Duodenal mucosa (tissue), 2 donors: Measurements from ENCODE around the gene KIR2DL4.
"Not testable (repeated sequence)": the region's sequence is repeated elsewhere in the genome, so short reads cannot be mapped to it uniquely, and the experiment has no call there.

Source experiments
- H3K27ac ChIP-seq: one replicate; pipeline ENCODE4 v1.7.0; 2013; ENCODE audit warnings: low read depth, low read length
- H3K27me3 ChIP-seq, 2 donors: one replicate each; pipeline ENCODE4 v1.7.0; 2013; ENCODE audit warnings: low read length in 2 of 2, control low read depth in 1 of 2; ENCODE audit not compliant: insufficient read depth in 2 of 2, control insufficient read depth in 1 of 2
- H3K36me3 ChIP-seq, 2 donors: one replicate each; pipeline ENCODE4 v1.7.0; 2013; ENCODE audit warnings: low read length in 2 of 2, control low read depth in 1 of 2; ENCODE audit not compliant: insufficient read depth in 2 of 2, control insufficient read depth in 1 of 2
- H3K4me1 ChIP-seq, 2 donors: one replicate each; pipeline ENCODE4 v1.7.0; 2013; ENCODE audit warnings: low read length in 2 of 2, control low read depth in 1 of 2; ENCODE audit not compliant: insufficient read depth in 2 of 2, control insufficient read depth in 1 of 2
- H3K4me3 ChIP-seq, 2 donors: one replicate each; pipeline ENCODE4 v1.7.0; 2013; ENCODE audit warnings: low read length in 2 of 2, low read depth in 1 of 2
- H3K9ac ChIP-seq, 2 donors: one replicate each; pipeline ENCODE4 v1.7.0; 2013; ENCODE audit warnings: low read length in 2 of 2, low read depth in 1 of 2
- H3K9me3 ChIP-seq, 2 donors: one replicate each; pipeline ENCODE4 v1.7.0; 2013; ENCODE audit warnings: low read length in 2 of 2, control low read depth in 1 of 2; ENCODE audit not compliant: control insufficient read depth in 1 of 2

KIR2DL4 gene

DNA sequence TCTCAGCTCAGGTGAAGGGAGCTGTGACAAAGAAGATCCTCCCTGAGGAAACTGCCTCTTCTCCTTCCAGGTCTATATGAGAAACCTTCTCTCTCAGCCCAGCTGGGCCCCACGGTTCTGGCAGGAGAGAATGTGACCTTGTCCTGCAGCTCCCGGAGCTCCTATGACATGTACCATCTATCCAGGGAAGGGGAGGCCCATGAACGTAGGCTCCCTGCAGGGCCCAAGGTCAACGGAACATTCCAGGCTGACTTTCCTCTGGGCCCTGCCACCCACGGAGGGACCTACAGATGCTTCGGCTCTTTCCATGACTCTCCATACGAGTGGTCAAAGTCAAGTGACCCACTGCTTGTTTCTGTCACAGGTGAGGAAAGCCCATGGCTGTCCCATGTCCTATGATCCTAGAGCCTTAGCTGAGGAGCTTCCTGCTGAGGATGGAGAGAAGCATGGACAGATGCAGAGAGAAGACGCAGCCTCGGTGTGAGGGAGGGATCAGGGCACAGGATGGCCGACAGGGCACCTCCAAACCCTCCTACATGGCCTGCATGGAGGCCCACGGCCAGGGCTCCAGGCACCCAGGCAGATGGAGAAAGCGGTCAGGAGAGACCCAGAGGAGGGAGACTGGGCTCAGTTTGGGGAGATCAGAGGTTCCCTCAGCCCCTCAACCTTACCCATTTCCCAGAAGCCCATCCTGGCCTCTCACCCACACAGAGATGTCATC is 28.2 kb upstream of the KIR2DL4 start:
- not testable (repeated sequence) for H3K9me3 ChIP-seq, H3K27me3 ChIP-seq

DNA sequence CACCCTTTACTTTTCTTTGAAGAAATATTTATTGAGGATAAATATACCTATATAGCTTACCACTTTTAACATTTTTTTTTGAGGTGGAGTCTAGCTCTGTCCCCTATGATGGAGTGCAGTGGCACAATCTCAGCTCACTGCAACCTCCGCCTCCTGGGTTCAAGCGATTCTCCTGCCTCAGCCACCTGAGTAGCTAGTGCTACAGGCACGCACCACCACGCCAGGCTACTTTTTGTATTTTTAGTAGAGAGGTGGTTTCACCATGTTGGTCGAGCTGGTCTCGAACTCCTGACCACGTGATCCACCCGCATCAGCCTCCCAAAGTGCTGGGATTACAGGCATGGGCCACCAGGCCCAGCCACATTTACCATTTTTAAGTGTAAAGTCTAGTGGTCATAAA is 27.6 kb upstream of the KIR2DL4 start:
- H3K9me3 ChIP-seq, H3K4me1 ChIP-seq, H3K27ac ChIP-seq, H3K4me3 ChIP-seq, H3K27me3 ChIP-seq, H3K9ac ChIP-seq, H3K36me3 ChIP-seq: not testable (repeated sequence)

More for the DNA sequence above, 28.2 kb upstream of the KIR2DL4 start:
- not testable (repeated sequence) for H3K36me3 ChIP-seq, H3K9ac ChIP-seq, H3K27ac ChIP-seq, H3K4me3 ChIP-seq, H3K4me1 ChIP-seq

DNA sequence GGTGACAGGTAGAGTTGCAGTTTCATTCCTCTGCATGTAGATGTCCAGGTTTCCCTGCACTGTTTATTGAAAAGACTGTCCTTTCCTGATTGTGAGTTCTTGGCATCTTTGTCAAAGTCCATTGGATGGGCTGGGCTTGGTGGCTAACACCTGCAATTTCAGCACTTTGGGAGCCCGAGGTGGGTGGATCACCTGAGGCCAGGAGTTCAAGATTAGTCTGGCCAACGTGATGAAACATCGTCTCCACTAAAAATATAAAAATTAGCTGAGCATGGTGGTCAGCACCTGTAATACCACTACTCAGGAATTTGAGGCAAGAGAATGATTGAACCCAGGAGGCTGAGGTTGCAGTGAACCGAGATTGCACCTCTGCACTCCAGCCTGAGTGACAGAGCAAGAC is 25.6 kb upstream of the KIR2DL4 start:
- H3K27me3 ChIP-seq, H3K27ac ChIP-seq, H3K9me3 ChIP-seq, H3K4me3 ChIP-seq, H3K9ac ChIP-seq, H3K36me3 ChIP-seq, H3K4me1 ChIP-seq: not testable (repeated sequence)

GRCh38 chr19:54778896-54779295 is 24.5 kb upstream of the KIR2DL4 start:
- H3K27ac ChIP-seq, H3K9ac ChIP-seq, H3K27me3 ChIP-seq, H3K4me3 ChIP-seq, H3K36me3 ChIP-seq, H3K4me1 ChIP-seq, H3K9me3 ChIP-seq: not testable (repeated sequence)

DNA sequence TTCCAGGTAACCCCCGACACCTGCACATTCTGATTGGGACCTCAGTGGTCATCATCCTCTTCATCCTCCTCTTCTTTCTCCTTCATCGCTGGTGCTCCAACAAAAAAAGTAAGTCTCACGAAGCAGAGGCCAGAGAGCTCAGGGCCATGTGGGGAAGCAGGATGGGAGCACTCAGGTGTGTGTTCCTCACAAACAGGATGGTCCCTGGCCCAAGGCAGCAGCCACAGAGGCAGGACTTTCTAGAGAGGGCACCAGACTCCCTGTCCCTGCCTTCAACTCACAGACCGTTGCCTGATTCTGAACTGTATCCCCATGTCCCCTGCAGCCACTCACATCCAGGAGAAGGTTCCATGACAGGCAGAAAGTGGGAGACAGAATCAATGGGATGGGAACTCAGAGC is 20.5 kb upstream of the KIR2DL4 start:
- H3K27me3 ChIP-seq, H3K27ac ChIP-seq, H3K9ac ChIP-seq, H3K4me3 ChIP-seq, H3K36me3 ChIP-seq, H3K4me1 ChIP-seq, H3K9me3 ChIP-seq: not testable (repeated sequence)

- not testable (repeated sequence) for H3K4me1 ChIP-seq, H3K27me3 ChIP-seq, H3K9ac ChIP-seq, H3K9me3 ChIP-seq, H3K36me3 ChIP-seq, H3K27ac ChIP-seq, H3K4me3 ChIP-seq
Observed at GRCh38 chr19:54786091-54786723, 17.2 kb upstream of the KIR2DL4 start.

DNA sequence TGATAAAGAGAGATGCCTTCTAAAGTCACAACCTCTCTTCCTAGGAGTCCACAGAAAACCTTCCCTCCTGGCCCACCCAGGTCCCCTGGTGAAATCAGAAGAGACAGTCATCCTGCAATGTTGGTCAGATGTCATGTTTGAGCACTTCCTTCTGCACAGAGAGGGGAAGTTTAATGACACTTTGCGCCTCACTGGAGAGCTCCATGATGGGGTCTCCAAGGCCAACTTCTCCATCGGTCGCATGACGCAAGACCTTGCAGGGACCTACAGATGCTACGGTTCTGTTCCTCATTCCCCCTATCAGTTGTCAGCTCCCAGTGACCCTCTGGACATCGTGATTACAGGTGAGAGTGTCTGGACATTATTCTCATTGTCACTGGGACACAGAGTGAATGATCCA is 15.3 kb upstream of the KIR2DL4 start:
- not testable (repeated sequence) for H3K9me3 ChIP-seq, H3K4me1 ChIP-seq, H3K27me3 ChIP-seq, H3K27ac ChIP-seq, H3K4me3 ChIP-seq, H3K9ac ChIP-seq, H3K36me3 ChIP-seq

GRCh38 chr19:54790711-54791110 is 12.7 kb upstream of the KIR2DL4 start:
- no peaks in the 10 kb centered on the region for H3K4me1 ChIP-seq
- no peak overlapping the region for H3K9ac ChIP-seq
- H3K4me3 ChIP-seq, result no peak overlapping the region
- no peaks in the 10 kb centered on the region for H3K36me3 ChIP-seq
- no peak overlapping the region for H3K27ac ChIP-seq
- no peaks in the 10 kb centered on the region for H3K9me3 ChIP-seq
- no peaks in the 10 kb centered on the region for H3K27me3 ChIP-seq

DNA sequence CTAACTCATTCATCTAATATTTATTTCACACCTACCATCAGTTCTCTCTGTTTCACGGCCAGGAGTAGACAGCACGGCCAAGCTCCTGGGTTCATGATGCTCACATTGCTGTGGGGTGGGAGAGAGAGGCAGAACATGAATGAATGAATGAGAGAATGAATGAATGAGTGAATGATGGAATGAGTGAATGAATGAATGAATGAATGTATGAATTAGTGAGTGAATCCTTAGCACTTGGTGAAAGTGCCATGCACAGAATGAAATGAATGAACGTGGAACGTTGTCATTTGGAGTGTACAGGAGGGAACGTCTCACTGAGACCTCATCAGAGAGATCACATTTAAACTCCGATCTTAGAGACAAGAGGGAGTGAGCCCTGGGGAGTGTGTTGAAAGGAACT is 11.9 kb upstream of the KIR2DL4 start:
- H3K9ac ChIP-seq, result no peak overlapping the region
- H3K27me3 ChIP-seq, result no peaks in the 10 kb centered on the region
- H3K9me3 ChIP-seq, result no peaks in the 10 kb centered on the region
- H3K27ac ChIP-seq, result no peak overlapping the region
- no peaks in the 10 kb centered on the region for H3K4me1 ChIP-seq
- H3K4me3 ChIP-seq, result no peak overlapping the region
- H3K36me3 ChIP-seq, result no peaks in the 10 kb centered on the region

DNA sequence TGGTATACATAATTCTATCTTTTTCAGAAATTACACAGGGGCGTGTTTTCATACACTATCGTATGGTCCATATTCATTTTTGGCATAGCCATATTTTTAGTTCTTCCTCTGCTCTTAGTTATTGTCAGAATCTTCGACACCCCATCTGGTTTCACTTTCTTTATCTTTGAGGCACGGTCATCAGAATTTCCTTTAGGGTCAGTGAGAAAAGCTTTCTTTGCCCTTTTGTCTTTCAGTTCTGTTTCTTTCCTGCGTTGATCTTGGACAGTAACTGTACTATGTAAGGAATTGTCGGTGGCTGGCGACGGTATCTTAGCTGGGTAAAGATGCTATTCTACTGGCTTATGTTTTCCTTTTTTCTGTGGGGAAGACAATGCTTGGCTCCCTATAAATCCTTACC is 10.6 kb upstream of the KIR2DL4 start:
- Histone ChIP-seq H3K4me3 (peak overlapping the region; percentile 46 to 58), H3K9me3 (no peaks in the 10 kb centered on the region), H3K36me3 (no peaks in the 10 kb centered on the region), H3K4me1 (no peaks in the 10 kb centered on the region), H3K9ac (no peak overlapping the region), H3K27me3 (no peaks in the 10 kb centered on the region), H3K27ac (no peak overlapping the region)
